Measurements from ENCODE around the gene IL20RA. TPM values are rescaled to one million over a fixed set of nuclear protein-coding genes. Genes with fewer than 3 reads are reported as not detected.
"Not testable (repeated sequence)": the region's sequence is repeated elsewhere in the genome, so short reads cannot be mapped to it uniquely, and the experiment has no call there.

The IL20RA gene
- total RNA-seq, 2 donors from 2014 or later: 0.19 to 0.60 TPM

DNA sequence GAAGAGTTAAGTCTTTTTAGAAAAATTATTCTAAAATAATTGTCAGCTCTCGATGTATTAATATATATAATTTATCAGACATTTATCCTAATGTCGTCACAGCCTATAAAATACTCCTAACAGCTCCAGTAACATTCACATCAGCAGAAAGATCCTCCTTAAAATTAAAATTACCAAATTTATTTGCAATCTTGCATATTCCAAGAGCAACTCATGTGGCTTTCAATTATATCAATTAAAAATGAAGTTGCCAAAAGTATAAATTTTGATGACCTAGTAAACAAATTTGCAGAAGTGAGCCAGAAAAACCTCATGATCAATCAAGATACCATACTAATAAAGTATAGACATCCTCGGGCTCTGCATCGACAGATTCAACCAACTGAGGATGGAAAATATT, 60.2 kb downstream of the IL20RA start:
- intact Hi-C loops (cut with DNase I): no loop called here
- no peak for DNase-seq (ENCODE audit: low spot score)

DNA sequence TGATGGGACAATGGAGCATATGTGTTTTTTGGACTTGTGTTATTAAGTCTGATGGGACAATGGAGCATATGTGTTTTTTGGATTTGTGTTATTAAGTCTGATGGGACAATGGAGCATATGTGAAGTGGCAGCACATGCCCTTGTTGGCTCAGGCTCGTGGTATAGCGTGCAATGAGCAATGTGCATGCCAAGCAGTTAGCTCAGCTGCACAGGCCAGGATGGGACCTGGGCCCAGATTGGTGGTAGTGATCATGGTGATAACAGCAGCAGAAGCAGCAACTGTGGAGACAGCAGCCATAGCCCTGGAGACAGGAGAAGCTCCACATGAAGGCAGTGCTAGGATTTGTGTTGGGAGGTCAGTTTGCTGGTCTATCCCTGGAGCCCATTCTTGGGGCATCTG, 61.1 kb downstream of the IL20RA start:
- no peak for DNase-seq (ENCODE audit: low spot score)
- intact Hi-C loops (cut with DNase I): no loop called here

DNA sequence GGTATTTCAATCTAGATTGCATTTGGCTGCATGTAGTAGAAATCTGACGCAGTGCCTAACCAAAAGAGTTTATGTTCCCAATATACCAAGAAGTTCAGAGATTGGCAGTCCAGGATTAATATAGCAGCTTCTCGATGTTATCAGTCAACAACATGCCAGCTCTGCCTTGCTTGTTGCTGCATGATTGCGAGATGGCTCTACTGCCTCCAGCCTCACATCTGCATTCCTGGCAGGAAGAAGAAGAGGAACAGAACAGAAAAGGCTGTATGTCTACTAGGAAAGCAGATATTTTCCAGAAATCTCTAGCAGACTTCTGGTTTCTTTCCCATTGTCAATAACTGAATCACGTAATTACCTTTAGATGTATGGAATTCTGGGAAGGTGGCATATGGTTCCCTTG, 61.8 kb downstream of the IL20RA start:
- intact Hi-C loops (cut with DNase I): no loop called here
- no peak for DNase-seq (ENCODE audit: low spot score)

DNA sequence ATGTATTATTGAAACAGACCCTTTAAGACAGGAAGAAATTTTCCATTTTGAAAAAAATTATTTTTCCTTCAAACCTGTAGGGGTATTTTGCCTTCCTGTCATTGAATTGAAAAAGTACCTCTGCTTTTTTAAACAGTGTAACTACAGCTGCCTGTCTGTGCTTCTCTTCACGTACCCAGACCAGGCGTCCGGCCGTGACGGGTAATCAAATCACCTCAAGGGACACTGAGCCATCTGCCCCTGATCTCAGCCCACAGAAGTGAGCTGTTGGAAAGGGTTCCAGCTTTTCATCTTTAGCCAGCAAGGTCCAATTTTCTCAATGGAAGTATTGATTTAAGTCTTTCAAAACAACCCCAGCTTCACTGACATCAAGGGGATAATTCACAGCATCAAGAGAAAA, 64.7 kb downstream of the IL20RA start:
- intact Hi-C loops (cut with DNase I): no loop called here
- DNase-seq (ENCODE audit: low spot score): no peak

DNA sequence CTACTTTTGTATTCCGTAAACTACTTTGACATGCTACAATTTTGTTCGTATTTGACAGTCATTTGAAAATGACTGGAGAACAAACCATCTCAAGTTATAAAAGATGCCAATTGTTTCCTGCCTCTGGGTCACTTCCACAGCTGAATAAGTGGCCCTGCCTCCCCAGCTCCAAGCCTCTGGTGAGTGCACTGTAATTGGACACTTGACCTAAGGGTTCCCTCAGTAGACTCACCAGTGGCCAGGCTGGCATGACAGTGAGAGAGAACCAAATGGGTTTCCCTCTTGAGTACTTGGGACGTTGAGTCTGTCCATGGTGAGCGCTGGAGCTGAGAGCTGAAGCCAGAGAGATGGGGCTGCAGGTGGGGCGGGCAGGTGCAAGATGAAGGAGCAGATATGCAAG, 65.6 kb downstream of the IL20RA start:
- intact Hi-C loops (cut with DNase I): no loop called here

DNA sequence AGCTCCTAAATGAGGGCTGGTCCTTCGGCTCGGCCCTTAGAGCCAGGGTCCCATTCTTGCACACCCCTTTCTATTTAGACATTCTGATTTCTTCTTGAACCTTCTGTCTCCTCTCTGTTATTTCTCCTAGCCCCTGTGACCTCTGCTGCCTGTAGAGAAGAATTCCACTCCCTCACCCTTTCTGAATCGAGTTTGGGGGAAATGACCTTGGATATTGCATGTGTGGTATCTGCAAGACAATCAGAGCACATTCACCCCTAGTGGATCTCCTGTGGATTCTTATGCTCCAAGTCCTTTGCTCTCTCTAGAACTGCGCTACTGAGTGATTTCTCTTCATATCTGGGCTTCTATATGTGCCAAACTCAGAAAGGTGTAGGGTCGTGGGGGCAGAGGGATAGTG, 67.7 kb downstream of the IL20RA start:
- no peak for DNase-seq (ENCODE audit: low spot score)
- intact Hi-C loops (cut with DNase I): no loop called here

More for the DNA sequence above, 65.6 kb downstream of the IL20RA start:
- DNase-seq (ENCODE audit: low spot score): no peak

DNA sequence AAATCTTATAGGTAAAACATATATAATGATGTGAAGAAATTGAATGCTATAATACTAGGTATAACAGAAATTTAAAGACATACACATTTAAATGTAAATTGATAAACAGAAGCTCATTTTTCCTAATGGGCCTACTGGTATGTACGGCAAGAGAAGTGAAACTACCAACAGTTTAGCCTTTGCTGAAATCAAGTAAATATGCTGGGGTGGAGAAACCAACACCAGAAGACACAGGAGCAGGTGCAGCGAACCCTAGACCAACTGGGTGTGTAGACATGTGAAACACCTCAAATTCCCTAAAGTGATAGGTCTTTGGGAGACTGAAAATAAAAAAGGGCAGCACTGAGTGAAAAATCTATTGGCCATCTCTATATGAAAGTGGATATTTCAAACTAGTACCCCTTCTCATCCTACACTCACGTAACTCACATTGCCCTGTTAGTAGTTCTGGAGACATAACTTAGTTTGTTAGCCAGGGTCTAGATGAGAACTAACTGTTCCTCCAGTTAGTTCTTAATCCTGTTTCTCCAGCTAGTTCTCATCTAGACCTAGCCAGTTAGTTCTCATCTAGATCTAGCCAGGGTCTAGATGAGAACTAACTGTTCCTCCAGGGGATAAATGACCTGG, 69.6 kb downstream of the IL20RA start:
- DNase-seq (ENCODE audit: low spot score): no peak
- intact Hi-C loops (cut with DNase I): no loop called here

DNA sequence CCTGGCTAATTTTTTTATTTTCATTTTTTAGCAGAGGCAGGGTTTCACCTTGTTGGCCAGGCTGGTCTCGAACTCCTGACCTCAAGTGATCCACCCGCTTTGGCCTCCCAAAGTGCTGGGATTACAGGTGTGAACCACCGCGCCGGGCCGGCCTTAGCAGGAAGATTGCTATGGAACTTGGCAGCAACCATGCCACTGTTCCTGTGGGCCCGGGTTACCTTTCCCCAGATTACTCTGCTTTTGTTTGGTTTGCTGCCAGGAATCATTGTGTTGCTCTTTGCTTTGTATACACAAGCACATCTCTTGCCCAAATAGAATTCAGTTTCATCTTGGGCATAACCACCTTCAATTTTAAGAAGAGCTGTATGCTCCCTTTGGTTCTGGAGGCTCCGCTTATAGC, 71.0 kb downstream of the IL20RA start:
- DNase-seq (ENCODE audit: low spot score); intact Hi-C loops (cut with DNase I): not testable (repeated sequence)

DNA sequence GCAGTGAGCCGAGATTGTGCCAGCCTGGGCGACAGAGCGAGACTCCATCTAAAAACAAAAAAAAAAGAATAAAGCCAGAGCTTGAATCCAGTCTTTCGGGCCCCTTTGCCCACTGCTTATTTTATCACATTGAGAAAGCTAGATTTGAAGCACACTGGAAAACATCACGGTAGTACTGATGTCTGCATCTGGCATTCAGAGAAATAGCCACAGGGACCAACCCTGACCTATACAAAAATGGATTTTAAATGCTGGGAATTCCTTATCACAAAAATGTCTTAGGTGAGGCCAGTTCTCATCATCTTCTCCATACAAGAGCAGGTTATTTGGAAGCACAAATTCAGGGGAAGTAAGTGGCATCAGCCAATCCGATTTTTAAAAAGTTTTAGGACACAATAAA, 73.2 kb downstream of the IL20RA start:
- intact Hi-C loops (cut with DNase I): no loop called here

DNA sequence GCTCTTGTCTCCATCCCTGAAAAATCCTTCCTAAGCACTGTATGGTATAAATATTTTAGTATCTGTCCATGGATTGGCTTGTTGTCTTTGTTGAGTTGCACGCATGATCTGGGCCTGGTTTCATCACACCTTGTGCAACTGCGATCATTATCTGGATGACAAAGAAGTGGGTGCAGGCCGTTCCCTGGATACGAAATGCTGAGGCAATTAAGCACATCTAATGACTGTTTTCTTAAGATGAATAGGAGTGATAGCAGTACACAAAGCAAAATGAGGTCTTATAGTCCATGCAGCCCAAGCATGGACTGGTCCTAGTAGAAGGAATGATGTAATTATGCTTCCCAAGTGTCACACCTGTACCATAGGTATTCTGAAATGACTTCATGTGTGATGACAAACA, 74.8 kb downstream of the IL20RA start:
- intact Hi-C loops (cut with DNase I): no loop called here
- DNase-seq (ENCODE audit: low spot score): no peak

More for the DNA sequence above, 73.2 kb downstream of the IL20RA start:
- no peak for DNase-seq (ENCODE audit: low spot score)

DNA sequence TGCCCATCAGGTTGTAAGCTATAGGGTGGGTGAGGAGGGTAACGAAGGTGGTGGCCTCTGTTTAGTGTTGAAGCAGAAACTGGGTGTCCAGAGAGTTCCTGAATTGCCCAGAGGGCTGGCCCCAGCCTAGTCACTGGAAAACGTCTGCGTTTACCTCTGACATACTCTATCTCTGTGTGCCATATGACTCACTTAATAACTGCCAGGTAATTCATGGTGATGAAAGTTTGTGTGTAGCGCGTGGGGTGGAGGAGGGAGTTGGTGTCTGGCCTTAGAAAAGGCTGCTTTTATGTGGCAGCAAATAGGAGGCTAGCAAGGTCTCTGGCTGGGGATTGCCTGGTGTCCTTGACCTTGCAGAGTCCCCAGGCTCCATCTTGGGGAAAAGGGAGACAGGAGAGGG, 75.3 kb downstream of the IL20RA start:
- DNase-seq (ENCODE audit: low spot score): no peak
- intact Hi-C loops (cut with DNase I): no loop called here

DNA sequence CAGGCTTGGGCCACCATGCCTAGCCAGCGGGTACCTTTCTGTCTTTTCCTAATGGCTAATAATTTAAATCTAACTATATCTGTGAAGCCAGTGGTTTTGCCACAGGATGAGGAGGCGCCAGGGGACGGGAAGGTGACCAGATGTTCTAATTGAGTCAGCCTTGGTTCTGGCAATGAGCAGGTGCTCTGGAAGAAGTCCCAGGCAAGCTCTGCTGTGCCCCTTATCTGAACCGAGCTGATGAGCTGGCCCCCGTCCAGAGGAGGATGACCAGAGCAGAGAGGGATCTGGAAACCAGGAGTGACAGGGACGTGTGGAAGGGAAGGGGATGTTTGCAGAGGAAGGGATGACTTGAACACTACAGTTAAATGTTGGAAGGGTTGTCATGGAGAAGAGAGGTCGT, 75.9 kb downstream of the IL20RA start:
- intact Hi-C loops (cut with DNase I): no loop called here
- DNase-seq (ENCODE audit: low spot score): no peak

DNA sequence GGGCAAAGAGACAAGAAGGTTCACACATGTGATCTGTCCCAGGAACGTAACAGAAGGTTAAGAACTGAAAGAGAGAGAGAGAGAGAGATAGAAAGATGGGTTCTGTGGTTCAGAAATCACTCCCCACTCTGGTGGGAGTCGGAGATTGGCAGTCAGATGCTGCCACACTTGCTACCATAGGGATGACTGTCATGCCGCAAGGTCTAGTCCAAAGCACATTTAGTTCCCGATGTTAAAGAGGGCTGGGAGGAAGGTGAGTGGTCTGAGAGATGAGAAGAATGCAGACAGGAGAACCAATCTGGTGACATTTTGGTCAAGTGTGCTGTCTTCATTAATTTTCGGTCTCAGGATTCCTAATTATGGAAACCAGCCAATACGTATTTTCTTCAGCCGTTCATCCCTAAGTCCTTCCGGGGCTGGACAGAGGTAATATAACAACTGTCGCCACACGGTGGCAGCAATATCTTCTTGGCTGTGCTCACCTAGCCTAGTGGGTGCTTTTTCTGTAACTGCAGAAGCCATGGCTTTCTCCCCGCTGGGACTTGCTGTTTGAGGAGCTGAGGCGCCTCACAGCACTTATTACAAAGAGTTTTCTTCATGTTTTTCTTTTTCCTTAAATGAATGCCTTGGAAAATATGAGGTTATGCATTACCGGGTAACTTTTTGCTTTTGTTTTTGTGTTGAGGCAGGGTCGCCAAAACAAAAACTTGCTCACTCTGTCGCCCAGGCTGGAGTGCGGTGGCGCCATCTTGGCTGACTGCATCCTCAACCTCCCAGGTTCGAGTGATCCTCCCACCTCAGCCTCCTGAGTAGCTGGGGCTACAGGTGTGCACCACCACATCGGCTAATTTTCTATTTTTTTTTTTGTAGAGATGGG, 76.7 kb downstream of the IL20RA start:
- intact Hi-C loops (cut with DNase I): no loop called here
- DNase-seq (ENCODE audit: low spot score): peak; percentile 83

DNA sequence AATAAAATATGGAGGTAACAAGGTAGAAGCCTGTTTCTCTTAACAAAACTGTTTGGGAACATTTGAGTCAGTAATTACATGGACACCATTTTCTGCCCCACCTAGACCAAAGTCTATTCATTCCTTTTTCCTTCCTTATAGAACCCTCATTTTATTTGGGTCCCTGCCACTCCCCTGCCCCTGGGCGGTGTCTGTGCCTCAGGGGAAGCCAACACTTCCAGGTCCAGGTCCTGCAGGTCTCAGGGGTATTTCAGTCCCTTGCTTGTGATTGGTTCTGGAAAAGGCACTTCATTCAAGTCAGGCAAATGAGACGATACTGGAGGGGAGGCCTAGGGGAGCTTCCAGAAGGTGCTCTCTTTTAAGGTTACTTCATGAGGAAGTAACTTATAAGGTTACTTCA, 80.4 kb downstream of the IL20RA start:
- intact Hi-C loops (cut with DNase I): no loop called here
- no peak for DNase-seq (ENCODE audit: low spot score)

DNA sequence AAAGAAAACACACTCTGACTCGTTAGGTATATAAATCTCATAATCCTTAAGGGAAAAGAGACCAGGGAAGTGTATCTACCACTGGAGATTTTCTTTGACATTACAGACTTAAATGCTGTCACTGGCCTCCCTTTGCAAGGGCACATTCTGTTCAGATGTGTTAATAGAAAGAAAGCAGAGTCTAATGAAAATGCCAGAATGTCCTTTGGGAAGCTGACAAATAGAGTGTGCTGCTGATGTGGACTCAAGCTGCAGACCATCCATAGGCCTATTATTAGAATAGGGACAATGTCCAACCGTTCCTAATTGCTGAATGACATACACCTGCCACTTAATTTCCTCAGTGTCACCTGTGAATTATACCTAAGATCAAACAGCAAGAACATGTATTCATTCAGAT, 81.5 kb downstream of the IL20RA start:
- no peak for DNase-seq (ENCODE audit: low spot score)
- intact Hi-C loops (cut with DNase I): no loop called here

DNA sequence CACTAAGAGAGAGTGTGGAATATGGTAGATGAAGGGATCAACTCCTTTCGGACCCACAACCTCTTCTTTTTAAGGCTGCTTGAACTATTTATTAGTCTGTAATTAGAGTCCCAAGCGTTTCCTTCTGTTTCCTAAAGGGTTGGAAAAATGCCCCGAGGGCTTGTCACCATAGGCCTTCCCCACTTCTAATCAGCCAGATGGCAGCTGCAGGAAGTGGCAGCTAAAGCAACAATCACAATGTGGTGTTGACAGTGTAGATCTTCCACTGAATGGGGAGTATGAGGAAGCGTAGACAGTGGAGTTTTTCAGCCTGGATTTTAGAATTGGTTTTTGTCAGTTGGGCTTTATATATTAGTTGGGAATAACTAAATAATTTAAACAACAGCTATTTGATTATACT, 82.1 kb downstream of the IL20RA start:
- DNase-seq (ENCODE audit: low spot score): no peak
- intact Hi-C loops (cut with DNase I): no loop called here

DNA sequence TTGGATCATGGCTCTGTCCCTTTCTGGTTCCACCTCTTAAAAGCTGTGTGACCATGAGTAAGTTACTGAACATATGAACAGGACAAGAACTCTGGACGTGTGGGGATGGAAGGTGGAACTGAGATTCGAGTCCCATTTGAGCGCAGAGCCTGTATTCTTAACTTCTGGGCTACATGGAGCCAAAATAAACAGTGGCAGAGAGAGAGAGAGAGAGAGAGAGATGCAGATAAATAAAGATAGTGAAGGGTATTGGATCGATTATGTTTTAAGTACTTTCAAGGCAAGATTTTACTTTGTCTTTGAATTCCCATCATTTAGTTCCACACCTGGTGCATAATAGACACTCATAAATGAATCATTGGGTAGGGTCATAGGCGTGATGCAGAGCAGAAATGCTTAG, 82.9 kb downstream of the IL20RA start:
- intact Hi-C loops (cut with DNase I): no loop called here

DNA sequence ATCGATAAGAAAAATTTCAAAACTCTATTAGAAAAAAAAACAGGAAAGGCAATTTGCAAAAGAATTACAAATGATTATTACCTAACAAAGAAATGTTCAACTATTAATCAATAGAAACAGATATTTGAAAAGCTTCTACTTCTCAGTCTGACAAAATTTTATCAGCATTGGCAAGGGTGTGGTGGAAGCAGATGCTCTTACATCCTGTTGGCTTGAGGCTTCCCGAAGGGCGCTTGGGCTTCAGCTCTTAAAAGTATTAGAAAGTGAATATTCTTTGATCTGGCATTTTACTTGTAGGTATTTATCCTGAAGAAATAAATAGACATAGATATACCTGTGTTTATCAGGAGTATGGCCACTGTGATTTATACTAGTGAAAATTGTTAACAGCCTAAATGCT, 84.0 kb downstream of the IL20RA start:
- no peak for DNase-seq (ENCODE audit: low spot score)
- intact Hi-C loops (cut with DNase I): no loop called here

More for the DNA sequence above, 82.9 kb downstream of the IL20RA start:
- DNase-seq (ENCODE audit: low spot score): no peak

DNA sequence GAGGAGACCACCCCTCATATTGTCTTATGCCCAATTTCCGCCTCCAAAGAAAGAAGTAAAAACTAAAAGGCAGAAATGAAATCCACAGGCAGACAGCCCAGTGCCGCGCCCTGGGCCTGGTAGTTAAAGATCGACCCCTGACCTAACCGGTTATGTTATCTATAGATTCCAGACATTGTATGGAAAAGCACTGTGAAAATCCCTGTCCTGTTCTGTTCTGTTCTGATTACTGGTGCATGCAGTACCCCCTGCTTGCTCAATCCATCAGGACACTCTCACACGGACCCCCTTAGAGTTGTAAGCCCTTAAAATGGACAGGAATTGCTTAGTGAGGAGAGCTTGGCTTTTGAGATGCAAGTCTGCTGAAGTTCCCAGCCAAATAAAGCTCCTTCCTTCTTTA, 84.8 kb downstream of the IL20RA start:
- intact Hi-C loops (cut with DNase I): not testable (repeated sequence)

DNA sequence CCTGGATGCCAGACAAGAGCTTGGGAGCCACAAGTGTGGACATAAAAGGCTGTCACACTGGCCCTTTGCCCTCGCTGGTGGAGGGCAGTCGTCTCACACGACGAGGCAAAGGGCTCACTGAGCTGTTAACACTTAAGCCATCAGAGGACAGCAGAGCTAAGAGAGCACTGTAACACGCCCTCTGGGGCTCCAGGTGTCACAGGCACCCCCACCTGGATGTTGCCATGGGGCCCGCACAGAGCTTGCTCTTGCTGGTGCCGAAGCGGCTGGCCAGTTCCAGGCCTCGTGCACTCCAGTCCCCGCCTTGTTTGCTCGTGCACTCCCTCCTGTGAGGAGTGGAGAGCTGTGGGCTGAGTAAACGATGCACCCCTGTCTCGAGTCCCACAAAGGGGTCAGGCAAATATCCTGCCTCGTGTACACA, 85.3 kb downstream of the IL20RA start:
- DNase-seq (ENCODE audit: low spot score): no peak
- intact Hi-C loops (cut with DNase I): no loop called here

More for the DNA sequence above, 84.8 kb downstream of the IL20RA start:
- DNase-seq (ENCODE audit: low spot score): not testable (repeated sequence)

DNA sequence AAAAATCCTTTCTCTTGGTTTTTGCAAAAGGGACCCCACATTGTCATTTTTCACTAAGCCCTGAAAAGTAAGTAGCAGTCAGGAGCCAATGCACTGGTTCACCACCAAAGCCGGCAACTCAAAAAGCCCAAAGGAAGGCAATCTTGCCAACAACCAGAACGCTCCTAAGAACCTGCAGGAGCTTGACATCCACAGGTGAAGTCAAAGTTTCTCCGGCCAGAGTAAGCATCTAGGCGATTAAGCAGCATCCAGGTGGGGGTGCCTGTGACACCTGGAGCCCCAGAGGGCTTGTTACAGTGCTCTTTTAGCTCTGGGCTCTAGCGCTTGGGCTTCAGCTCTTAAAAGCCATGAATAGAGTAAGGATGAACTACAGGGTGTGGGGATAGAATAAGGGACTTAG, 86.6 kb downstream of the IL20RA start:
- intact Hi-C loops (cut with DNase I): no loop called here
- DNase-seq (ENCODE audit: low spot score): no peak

Data from posterior vena cava (tissue), 2 donors.